GM23338 (cell line): ENCODE results near the gene EDARADD. TPM values are rescaled to one million over a fixed set of nuclear protein-coding genes. Genes with fewer than 3 reads are reported as not detected.

Experiments used
- ATAC-seq: fragments of 200-7000 bp; cut with Tn5 transposase; 3 replicates; pipeline ENCODE4 v1.9.1; 2020
- DNase-seq: peaks from one replicate; pipeline ENCODE4 v3.0.0-alpha.2; 2015; ENCODE audit warnings: low spot score
- H2AFZ ChIP-seq: fragments of 200-600 bp; sonication (generic); 2 replicates; pipeline ENCODE4 v1.8.0; 2016; ENCODE audit warnings: antibody characterized with exemption, mild to moderate bottlenecking, moderate library complexity
- H3F3A ChIP-seq: fragments of 200-600 bp; sonication (generic); replicated peaks from 2 replicates; pipeline ENCODE4 v1.8.0; 2017; ENCODE audit warnings: antibody characterized with exemption, mixed run types, low read depth
- H3K27ac ChIP-seq: fragments of 200-600 bp; sonication (generic); 2 replicates; pipeline ENCODE4 v1.6.1; 2016; ENCODE audit warnings: low read depth
- H3K27me3 ChIP-seq: fragments of 200-600 bp; sonication (generic); 2 replicates; pipeline ENCODE4 v1.8.0; 2016; ENCODE audit warnings: mild to moderate bottlenecking, mixed run types, moderate library complexity; ENCODE audit not compliant: insufficient read depth
- H3K36me3 ChIP-seq: fragments of 200-600 bp; sonication (generic); 2 replicates; pipeline ENCODE4 v1.8.0; 2016; ENCODE audit warnings: mild to moderate bottlenecking; ENCODE audit not compliant: insufficient read depth
- H3K4me1 ChIP-seq: fragments of 200-600 bp; sonication (generic); 2 replicates; pipeline ENCODE4 v1.8.0; 2016; ENCODE audit warnings: mild to moderate bottlenecking, moderate library complexity; ENCODE audit not compliant: insufficient read depth
- H3K4me2 ChIP-seq: fragments of 200-600 bp; sonication (generic); 2 replicates; pipeline ENCODE4 v1.7.1; 2017; ENCODE audit warnings: mixed run types
- H3K4me3 ChIP-seq: fragments of 200-600 bp; sonication (generic); 2 replicates; pipeline ENCODE4 v1.6.1; 2016; ENCODE audit warnings: mixed run types
- H3K79me2 ChIP-seq: fragments of 200-600 bp; sonication (generic); replicated peaks from 2 replicates; pipeline ENCODE4 v1.8.0; 2017; ENCODE audit warnings: mild to moderate bottlenecking; ENCODE audit not compliant: insufficient read depth
- H3K9me2 ChIP-seq: fragments of 200-600 bp; sonication (generic); 2 replicates; pipeline ENCODE4 v1.8.0; 2017; ENCODE audit not compliant: insufficient read depth
- H4K20me1 ChIP-seq: fragments of 200-600 bp; sonication (generic); replicated peaks from 2 replicates; pipeline ENCODE4 v1.8.0; 2017; ENCODE audit warnings: mild to moderate bottlenecking; ENCODE audit not compliant: insufficient read depth
- H3K27ac Mint-ChIP-seq: 2 replicates; pipeline ENCODE4 v1.8.0; 2020; ENCODE audit warnings: inconsistent platforms, mild to moderate bottlenecking, moderate library complexity, mixed read lengths
- H3K27me3 Mint-ChIP-seq: 3 replicates; pipeline ENCODE4 v1.8.0; 2022; ENCODE audit warnings: low read depth, mild to moderate bottlenecking, moderate library complexity, mixed read lengths, inconsistent platforms; ENCODE audit not compliant: insufficient read depth, poor library complexity
- H3K36me3 Mint-ChIP-seq: 3 replicates; pipeline ENCODE4 v1.8.0; 2021; ENCODE audit warnings: low read depth, mild to moderate bottlenecking, inconsistent platforms, moderate library complexity, mixed read lengths
- H3K4me1 Mint-ChIP-seq: 3 replicates; pipeline ENCODE4 v1.8.0; 2020; ENCODE audit warnings: mild to moderate bottlenecking, inconsistent platforms, mixed read lengths
- H3K4me3 Mint-ChIP-seq: 3 replicates; pipeline ENCODE4 v1.8.0; 2021; ENCODE audit warnings: moderate library complexity, mild to moderate bottlenecking, inconsistent platforms, mixed read lengths
- H3K9me3 Mint-ChIP-seq: 3 replicates; pipeline ENCODE4 v1.8.0; 2020; ENCODE audit warnings: moderate library complexity, mild to moderate bottlenecking, inconsistent platforms, mixed read lengths
- CREB1 ChIP-seq: fragments of 250-450 bp; sonication (Bioruptor Pico); IDR thresholded peaks from 2 replicates; pipeline ENCODE4 v1.5.0; 2020; ENCODE audit warnings: low read depth, mild to moderate bottlenecking, moderate library complexity
- ETS1 ChIP-seq: IDR thresholded peaks from 2 replicates; pipeline ENCODE4 v1.6.1; 2016; ENCODE audit warnings: antibody characterized with exemption
- EZH2 ChIP-seq: fragments of 200-600 bp; sonication (generic); IDR thresholded peaks from one replicate; pipeline ENCODE4 v1.8.0; 2017; ENCODE audit warnings: antibody characterized with exemption, mild to moderate bottlenecking, low read depth; ENCODE audit not compliant: unreplicated experiment
- EZH2phosphoT487 ChIP-seq: fragments of 200-600 bp; sonication (generic); IDR thresholded peaks from one replicate; pipeline ENCODE4 v1.8.1; 2018; ENCODE audit warnings: antibody characterized with exemption; ENCODE audit not compliant: unreplicated experiment
- JUNB ChIP-seq: IDR thresholded peaks from one replicate; pipeline ENCODE4 v1.6.1; 2016; ENCODE audit warnings: antibody characterized with exemption; ENCODE audit not compliant: unreplicated experiment
- NANOG ChIP-seq: IDR thresholded peaks from 2 replicates; pipeline ENCODE4 v1.6.1; 2016; ENCODE audit warnings: antibody characterized with exemption, borderline replicate concordance
- POLR2AphosphoS5 ChIP-seq: IDR thresholded peaks from 2 replicates; pipeline ENCODE4 v1.6.1; 2016; ENCODE audit warnings: antibody characterized with exemption, low read depth
- REST ChIP-seq: IDR thresholded peaks from one replicate; pipeline ENCODE4 v1.6.1; 2018; ENCODE audit warnings: antibody characterized with exemption; ENCODE audit not compliant: unreplicated experiment
- STAT1 ChIP-seq: IDR thresholded peaks from one replicate; pipeline ENCODE4 v1.6.1; 2016; ENCODE audit warnings: antibody characterized with exemption; ENCODE audit not compliant: unreplicated experiment
- ZNF114 ChIP-seq: fragments of 250-450 bp; sonication (Bioruptor Pico); IDR thresholded peaks from 2 replicates; pipeline ENCODE4 v1.5.0; 2020; ENCODE audit warnings: mild to moderate bottlenecking, moderate library complexity
- ZNF331 ChIP-seq: fragments of 250-450 bp; sonication (Bioruptor Pico); IDR thresholded peaks from 2 replicates; pipeline ENCODE4 v1.5.0; 2020; ENCODE audit warnings: low read depth, mild to moderate bottlenecking, moderate library complexity
- polyA plus RNA-seq: library from polyadenylated mRNA; unstranded; fragments of >200 nt; fragmentation: Nextera tagmentation; extraction: Ambion mirVana; gene quantifications from 2 replicates; pipeline ENCODE4 v1.2.1, GENCODE V29; 2016
- total RNA-seq: library from RNA; depleted of rRNA; stranded (reverse); fragments of >200 nt; shearing (Covaris generic); gene quantifications from 2 replicates; pipeline ENCODE4 v1.2.3, GENCODE V29; 2014
- TF ChIP-seq, protein P1 (sequence below), 2 experiments: fragments of 200-600 bp in 1 of 2; sonication (generic) in 1 of 2; conservative IDR thresholded peaks; 2 replicates each; pipeline versions ENCODE4 v1.5.1 to v1.6.1; 2016 to 2017; ENCODE audit warnings: antibody characterized with exemption in 2 of 2, low read depth in 2 of 2, mild to moderate bottlenecking in 2 of 2, moderate library complexity in 1 of 2
- TF ChIP-seq, protein P2 (sequence below): fragments of 250-450 bp; sonication (Bioruptor Pico); IDR thresholded peaks from 2 replicates; pipeline ENCODE4 v1.5.0; 2020; ENCODE audit warnings: mild to moderate bottlenecking, moderate library complexity

EDARADD gene
- total and polyA plus RNA-seq, 2 experiments from 2014 or later, result 3.7 to 4.4 TPM

- H3F3A ChIP-seq, result no peaks in the 10 kb centered on the region
- no peaks in the 10 kb centered on the region for H3K36me3 Mint-ChIP-seq
- no peak for TF ChIP-seq CREB1 (CRISPR knock-in tag)
- TF ChIP-seq JUNB, result no peak
- no peak for TF ChIP-seq EZH2
- no peak for TF ChIP-seq ZNF331 (CRISPR knock-in tag)
- no peak for TF ChIP-seq REST
- TF ChIP-seq NANOG, result no peak
- TF ChIP-seq, protein P1, sequence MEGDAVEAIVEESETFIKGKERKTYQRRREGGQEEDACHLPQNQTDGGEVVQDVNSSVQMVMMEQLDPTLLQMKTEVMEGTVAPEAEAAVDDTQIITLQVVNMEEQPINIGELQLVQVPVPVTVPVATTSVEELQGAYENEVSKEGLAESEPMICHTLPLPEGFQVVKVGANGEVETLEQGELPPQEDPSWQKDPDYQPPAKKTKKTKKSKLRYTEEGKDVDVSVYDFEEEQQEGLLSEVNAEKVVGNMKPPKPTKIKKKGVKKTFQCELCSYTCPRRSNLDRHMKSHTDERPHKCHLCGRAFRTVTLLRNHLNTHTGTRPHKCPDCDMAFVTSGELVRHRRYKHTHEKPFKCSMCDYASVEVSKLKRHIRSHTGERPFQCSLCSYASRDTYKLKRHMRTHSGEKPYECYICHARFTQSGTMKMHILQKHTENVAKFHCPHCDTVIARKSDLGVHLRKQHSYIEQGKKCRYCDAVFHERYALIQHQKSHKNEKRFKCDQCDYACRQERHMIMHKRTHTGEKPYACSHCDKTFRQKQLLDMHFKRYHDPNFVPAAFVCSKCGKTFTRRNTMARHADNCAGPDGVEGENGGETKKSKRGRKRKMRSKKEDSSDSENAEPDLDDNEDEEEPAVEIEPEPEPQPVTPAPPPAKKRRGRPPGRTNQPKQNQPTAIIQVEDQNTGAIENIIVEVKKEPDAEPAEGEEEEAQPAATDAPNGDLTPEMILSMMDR (conservative IDR thresholded peaks at IDR 0.05; ENCODE audit: low read depth in 2 of 2), result no peak
- TF ChIP-seq, protein P2, sequence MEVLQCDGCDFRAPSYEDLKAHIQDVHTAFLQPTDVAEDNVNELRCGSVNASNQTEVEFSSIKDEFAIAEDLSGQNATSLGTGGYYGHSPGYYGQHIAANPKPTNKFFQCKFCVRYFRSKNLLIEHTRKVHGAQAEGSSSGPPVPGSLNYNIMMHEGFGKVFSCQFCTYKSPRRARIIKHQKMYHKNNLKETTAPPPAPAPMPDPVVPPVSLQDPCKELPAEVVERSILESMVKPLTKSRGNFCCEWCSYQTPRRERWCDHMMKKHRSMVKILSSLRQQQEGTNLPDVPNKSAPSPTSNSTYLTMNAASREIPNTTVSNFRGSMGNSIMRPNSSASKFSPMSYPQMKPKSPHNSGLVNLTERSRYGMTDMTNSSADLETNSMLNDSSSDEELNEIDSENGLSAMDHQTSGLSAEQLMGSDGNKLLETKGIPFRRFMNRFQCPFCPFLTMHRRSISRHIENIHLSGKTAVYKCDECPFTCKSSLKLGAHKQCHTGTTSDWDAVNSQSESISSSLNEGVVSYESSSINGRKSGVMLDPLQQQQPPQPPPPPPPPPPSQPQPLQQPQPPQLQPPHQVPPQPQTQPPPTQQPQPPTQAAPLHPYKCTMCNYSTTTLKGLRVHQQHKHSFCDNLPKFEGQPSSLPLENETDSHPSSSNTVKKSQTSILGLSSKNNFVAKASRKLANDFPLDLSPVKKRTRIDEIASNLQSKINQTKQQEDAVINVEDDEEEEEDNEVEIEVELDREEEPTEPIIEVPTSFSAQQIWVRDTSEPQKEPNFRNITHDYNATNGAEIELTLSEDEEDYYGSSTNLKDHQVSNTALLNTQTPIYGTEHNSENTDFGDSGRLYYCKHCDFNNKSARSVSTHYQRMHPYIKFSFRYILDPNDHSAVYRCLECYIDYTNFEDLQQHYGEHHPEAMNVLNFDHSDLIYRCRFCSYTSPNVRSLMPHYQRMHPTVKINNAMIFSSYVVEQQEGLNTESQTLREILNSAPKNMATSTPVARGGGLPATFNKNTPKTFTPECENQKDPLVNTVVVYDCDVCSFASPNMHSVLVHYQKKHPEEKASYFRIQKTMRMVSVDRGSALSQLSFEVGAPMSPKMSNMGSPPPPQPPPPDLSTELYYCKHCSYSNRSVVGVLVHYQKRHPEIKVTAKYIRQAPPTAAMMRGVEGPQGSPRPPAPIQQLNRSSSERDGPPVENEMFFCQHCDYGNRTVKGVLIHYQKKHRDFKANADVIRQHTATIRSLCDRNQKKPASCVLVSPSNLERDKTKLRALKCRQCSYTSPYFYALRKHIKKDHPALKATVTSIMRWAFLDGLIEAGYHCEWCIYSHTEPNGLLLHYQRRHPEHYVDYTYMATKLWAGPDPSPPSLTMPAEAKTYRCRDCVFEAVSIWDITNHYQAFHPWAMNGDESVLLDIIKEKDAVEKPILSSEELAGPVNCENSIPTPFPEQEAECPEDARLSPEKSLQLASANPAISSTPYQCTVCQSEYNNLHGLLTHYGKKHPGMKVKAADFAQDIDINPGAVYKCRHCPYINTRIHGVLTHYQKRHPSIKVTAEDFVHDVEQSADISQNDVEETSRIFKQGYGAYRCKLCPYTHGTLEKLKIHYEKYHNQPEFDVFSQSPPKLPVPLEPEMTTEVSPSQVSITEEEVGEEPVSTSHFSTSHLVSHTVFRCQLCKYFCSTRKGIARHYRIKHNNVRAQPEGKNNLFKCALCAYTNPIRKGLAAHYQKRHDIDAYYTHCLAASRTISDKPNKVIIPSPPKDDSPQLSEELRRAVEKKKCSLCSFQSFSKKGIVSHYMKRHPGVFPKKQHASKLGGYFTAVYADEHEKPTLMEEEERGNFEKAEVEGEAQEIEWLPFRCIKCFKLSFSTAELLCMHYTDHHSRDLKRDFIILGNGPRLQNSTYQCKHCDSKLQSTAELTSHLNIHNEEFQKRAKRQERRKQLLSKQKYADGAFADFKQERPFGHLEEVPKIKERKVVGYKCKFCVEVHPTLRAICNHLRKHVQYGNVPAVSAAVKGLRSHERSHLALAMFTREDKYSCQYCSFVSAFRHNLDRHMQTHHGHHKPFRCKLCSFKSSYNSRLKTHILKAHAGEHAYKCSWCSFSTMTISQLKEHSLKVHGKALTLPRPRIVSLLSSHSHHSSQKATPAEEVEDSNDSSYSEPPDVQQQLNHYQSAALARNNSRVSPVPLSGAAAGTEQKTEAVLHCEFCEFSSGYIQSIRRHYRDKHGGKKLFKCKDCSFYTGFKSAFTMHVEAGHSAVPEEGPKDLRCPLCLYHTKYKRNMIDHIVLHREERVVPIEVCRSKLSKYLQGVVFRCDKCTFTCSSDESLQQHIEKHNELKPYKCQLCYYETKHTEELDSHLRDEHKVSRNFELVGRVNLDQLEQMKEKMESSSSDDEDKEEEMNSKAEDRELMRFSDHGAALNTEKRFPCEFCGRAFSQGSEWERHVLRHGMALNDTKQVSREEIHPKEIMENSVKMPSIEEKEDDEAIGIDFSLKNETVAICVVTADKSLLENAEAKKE (CRISPR knock-in tag), result no peak
- no peak for TF ChIP-seq STAT1
- no peak for TF ChIP-seq ETS1
- TF ChIP-seq POLR2AphosphoS5, result no peak
- TF ChIP-seq EZH2phosphoT487, result no peak
- no peak for TF ChIP-seq ZNF114
- H3K9me3 Mint-ChIP-seq, result peaks cover 3% of the 10 kb centered on the region; the same call in 1 of the 3 replicates
- no peak overlapping the region for H3K4me2 ChIP-seq
- no peaks in the 10 kb centered on the region for H3K79me2 ChIP-seq
- no peaks in the 10 kb centered on the region for H3K9me2 ChIP-seq
- ATAC-seq, result no peak
- H3K27ac ChIP-seq, result no peak overlapping the region
- no peaks in the 10 kb centered on the region for H4K20me1 ChIP-seq
- peaks cover 10% of the 10 kb centered on the region for H3K4me1 ChIP-seq
- H2AFZ ChIP-seq, result no peak overlapping the region
- no peak for DNase-seq
- no peaks in the 10 kb centered on the region for H3K36me3 ChIP-seq
- H3K4me3 ChIP-seq, result no peak overlapping the region
- H3K27me3 Mint-ChIP-seq, result peaks cover 4% of the 10 kb centered on the region
- no peak overlapping the region for H3K4me3 Mint-ChIP-seq
- no peaks in the 10 kb centered on the region for H3K27me3 ChIP-seq
- H3K27ac Mint-ChIP-seq, result no peak overlapping the region
- peaks cover 16% of the 10 kb centered on the region for H3K4me1 Mint-ChIP-seq
Observed at GRCh38 chr1:236492378-236492777, 98.3 kb downstream of the EDARADD start.
